Loucy (cell line): ENCODE measurements around the gene CHCHD10.

Source experiments
- H2AFZ ChIP-seq: fragments of 200-600 bp; sonication (generic); 2 replicates; pipeline ENCODE4 v1.6.0; 2016; ENCODE audit warnings: antibody characterized with exemption, mild to moderate bottlenecking, low read length, moderate library complexity
- H3F3A ChIP-seq: fragments of 200-600 bp; 2 replicates; pipeline ENCODE4 v1.6.0; 2016; ENCODE audit warnings: antibody characterized with exemption, low read depth, mild to moderate bottlenecking
- H3K27me3 ChIP-seq: fragments of 200-600 bp; sonication (generic); 2 replicates; pipeline ENCODE4 v1.6.1; 2014; ENCODE audit warnings: low read length, mild to moderate bottlenecking; ENCODE audit not compliant: insufficient read depth, poor library complexity, severe bottlenecking
- H3K36me3 ChIP-seq: fragments of 200-600 bp; sonication (generic); 2 replicates; pipeline ENCODE4 v1.6.1; 2016; ENCODE audit warnings: low read length; ENCODE audit not compliant: insufficient read depth
- H3K4me1 ChIP-seq: fragments of 200-600 bp; sonication (generic); 2 replicates; pipeline ENCODE4 v1.5.1; 2014; ENCODE audit warnings: low read length, mild to moderate bottlenecking; ENCODE audit not compliant: insufficient read depth, poor library complexity, severe bottlenecking
- H3K4me2 ChIP-seq: fragments of 200-600 bp; sonication (generic); 2 replicates; pipeline ENCODE4 v1.6.0; 2014; ENCODE audit warnings: antibody characterized with exemption, low read length, low read depth, mild to moderate bottlenecking; ENCODE audit not compliant: poor library complexity, severe bottlenecking
- H3K4me3 ChIP-seq: fragments of 200-600 bp; sonication (generic); 2 replicates; pipeline ENCODE4 v1.5.1; 2014; ENCODE audit warnings: low read length, mild to moderate bottlenecking, mixed read lengths; ENCODE audit not compliant: poor library complexity, severe bottlenecking
- H3K79me2 ChIP-seq: fragments of 200-600 bp; sonication (generic); 2 replicates; pipeline ENCODE4 v1.6.1; 2014; ENCODE audit warnings: low read length; ENCODE audit not compliant: insufficient read depth
- H3K9ac ChIP-seq: fragments of 200-600 bp; sonication (generic); 2 replicates; pipeline ENCODE4 v1.6.0; 2014; ENCODE audit warnings: mild to moderate bottlenecking, low read depth, low read length, moderate library complexity; ENCODE audit not compliant: poor library complexity, severe bottlenecking
- H3K9me2 ChIP-seq: fragments of 200-600 bp; sonication (generic); replicated peaks from 2 replicates; pipeline ENCODE4 v1.6.1; 2016; ENCODE audit warnings: low read depth, low read length, mixed read lengths
- H3K9me3 ChIP-seq: fragments of 200-600 bp; sonication (generic); 2 replicates; pipeline ENCODE4 v1.6.1; 2014; ENCODE audit warnings: mild to moderate bottlenecking, antibody characterized with exemption, low read length, low read depth; ENCODE audit not compliant: insufficient read depth
- H4K20me1 ChIP-seq: fragments of 200-600 bp; sonication (generic); 2 replicates; pipeline ENCODE4 v1.6.0; 2014; ENCODE audit warnings: antibody characterized with exemption, low read length, mild to moderate bottlenecking; ENCODE audit not compliant: insufficient read depth, poor library complexity, severe bottlenecking
- EZH2phosphoT487 ChIP-seq: fragments of 200-600 bp; IDR thresholded peaks from 2 replicates; pipeline ENCODE4 v1.6.1; 2018; ENCODE audit warnings: antibody characterized with exemption, mild to moderate bottlenecking, moderate library complexity, borderline replicate concordance
- TF ChIP-seq, protein P1 (sequence below): fragments of 200-600 bp; sonication (generic); conservative IDR thresholded peaks from 2 replicates; pipeline ENCODE4 v1.5.1; 2014; ENCODE audit warnings: mild to moderate bottlenecking, antibody characterized with exemption, low read length

The CHCHD10 gene

GRCh38 chr22:23778577-23778900 lies 10.8 kb upstream of the CHCHD10 start:
- Histone ChIP-seq H3K36me3 (no peaks in the 10 kb centered on the region), H3K9me3 (no peaks in the 10 kb centered on the region), H3F3A (no peaks in the 10 kb centered on the region), H3K79me2 (no peaks in the 10 kb centered on the region), H3K4me3 (no peak overlapping the region), H3K9me2 (no peaks in the 10 kb centered on the region), H3K9ac (no peak overlapping the region), H3K4me2 (no peak overlapping the region), H3K27me3 (no peaks in the 10 kb centered on the region), H3K4me1 (peaks cover 5% of the 10 kb centered on the region), H4K20me1 (no peaks in the 10 kb centered on the region), H2AFZ (no peak overlapping the region)
- no peak for TF ChIP-seq EZH2phosphoT487
- TF ChIP-seq, protein P1, sequence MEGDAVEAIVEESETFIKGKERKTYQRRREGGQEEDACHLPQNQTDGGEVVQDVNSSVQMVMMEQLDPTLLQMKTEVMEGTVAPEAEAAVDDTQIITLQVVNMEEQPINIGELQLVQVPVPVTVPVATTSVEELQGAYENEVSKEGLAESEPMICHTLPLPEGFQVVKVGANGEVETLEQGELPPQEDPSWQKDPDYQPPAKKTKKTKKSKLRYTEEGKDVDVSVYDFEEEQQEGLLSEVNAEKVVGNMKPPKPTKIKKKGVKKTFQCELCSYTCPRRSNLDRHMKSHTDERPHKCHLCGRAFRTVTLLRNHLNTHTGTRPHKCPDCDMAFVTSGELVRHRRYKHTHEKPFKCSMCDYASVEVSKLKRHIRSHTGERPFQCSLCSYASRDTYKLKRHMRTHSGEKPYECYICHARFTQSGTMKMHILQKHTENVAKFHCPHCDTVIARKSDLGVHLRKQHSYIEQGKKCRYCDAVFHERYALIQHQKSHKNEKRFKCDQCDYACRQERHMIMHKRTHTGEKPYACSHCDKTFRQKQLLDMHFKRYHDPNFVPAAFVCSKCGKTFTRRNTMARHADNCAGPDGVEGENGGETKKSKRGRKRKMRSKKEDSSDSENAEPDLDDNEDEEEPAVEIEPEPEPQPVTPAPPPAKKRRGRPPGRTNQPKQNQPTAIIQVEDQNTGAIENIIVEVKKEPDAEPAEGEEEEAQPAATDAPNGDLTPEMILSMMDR = no peak

DNA sequence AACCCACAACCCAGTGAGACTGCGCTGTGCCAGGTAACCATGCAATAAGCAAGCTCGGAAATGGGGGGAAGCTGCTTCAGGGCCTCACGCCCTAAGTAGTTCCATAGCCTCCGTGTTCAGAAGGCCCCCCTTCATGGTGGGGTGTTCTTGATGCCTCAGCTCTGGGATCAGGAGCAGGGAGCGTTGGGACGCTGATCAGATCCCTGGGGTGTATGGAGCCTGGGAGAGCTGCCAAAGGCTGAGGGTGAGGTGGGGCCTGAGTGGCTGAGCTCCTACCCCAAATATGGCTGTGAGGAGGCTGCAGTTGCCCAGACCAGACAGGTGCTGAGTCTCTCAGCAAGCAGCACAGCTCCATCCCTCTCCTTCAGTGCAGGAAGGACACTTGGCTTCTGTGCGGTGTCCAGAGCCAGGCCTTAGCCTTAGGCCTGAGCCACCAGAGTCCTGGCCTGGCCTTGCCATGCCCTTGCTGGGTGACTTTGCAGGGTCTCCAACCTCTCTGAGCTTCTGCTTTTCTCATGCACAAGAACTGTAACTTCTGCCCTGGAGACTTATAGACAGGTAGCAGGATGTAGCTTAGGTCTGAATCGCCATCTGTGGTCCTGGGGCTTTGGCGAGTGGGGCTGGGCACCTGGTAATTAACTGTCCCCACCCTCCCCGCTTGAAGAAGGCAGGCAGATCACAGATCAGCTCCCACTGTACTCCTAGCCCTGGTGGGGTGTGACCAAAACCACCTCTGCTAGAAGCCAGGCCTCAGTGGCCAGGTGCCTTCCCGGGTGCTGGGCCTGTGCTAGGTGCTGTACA lies 10.2 kb upstream of the CHCHD10 start:
- no peaks in the 10 kb centered on the region for H3K27me3 ChIP-seq
- H3K9me2 ChIP-seq = no peaks in the 10 kb centered on the region
- no peaks in the 10 kb centered on the region for H4K20me1 ChIP-seq
- H3K4me1 ChIP-seq = peaks cover 5% of the 10 kb centered on the region
- no peaks in the 10 kb centered on the region for H3K79me2 ChIP-seq
- TF ChIP-seq EZH2phosphoT487 = no peak
- TF ChIP-seq, protein P1 = no peak
- no peak overlapping the region for H2AFZ ChIP-seq
- H3K9ac ChIP-seq = no peak overlapping the region
- no peaks in the 10 kb centered on the region for H3K9me3 ChIP-seq
- H3K36me3 ChIP-seq = no peaks in the 10 kb centered on the region
- H3K4me2 ChIP-seq = no peak overlapping the region
- no peaks in the 10 kb centered on the region for H3F3A ChIP-seq
- H3K4me3 ChIP-seq = no peak overlapping the region

- Histone ChIP-seq H3K79me2 (no peaks in the 10 kb centered on the region), H3K9me3 (no peaks in the 10 kb centered on the region), H3F3A (no peaks in the 10 kb centered on the region), H3K9ac (no peak overlapping the region), H3K36me3 (no peaks in the 10 kb centered on the region), H3K9me2 (no peaks in the 10 kb centered on the region), H3K27me3 (no peaks in the 10 kb centered on the region), H3K4me1 (peaks cover 5% of the 10 kb centered on the region), H3K4me3 (no peak overlapping the region), H3K4me2 (no peak overlapping the region), H2AFZ (no peak overlapping the region), H4K20me1 (no peaks in the 10 kb centered on the region)
- no peak for TF ChIP-seq EZH2phosphoT487
- TF ChIP-seq, protein P1 = 0 out of 2 replicates have a peak, but pooled peaks have one; percentile 9
These were observed 8.1 kb upstream of the CHCHD10 start for GRCh38 chr22:23775779-23776375.
